ENCODE measurements around the gene LRRC57.
A peak's percentile ranks its signal among the peaks of the same experiment; 100 is the strongest.
"Not testable (repeated sequence)": the region's sequence is repeated elsewhere in the genome, so short reads cannot be mapped to it uniquely, and the experiment has no call there.

Gene LRRC57

GRCh38 chr15:42548249-42549031, at the start of gene LRRC57, which contains the start of gene HAUS2:
Gene LRRC57, minus strand, starts transcription at chr15:42548793. Its CDS starts 359 bp downstream, at chr15:42548434.
Gene HAUS2, plus strand, starts transcription at chr15:42548838. Its CDS starts 35 bp downstream, at chr15:42548873.
- peak; percentile 85 for DNase-seq

DNA sequence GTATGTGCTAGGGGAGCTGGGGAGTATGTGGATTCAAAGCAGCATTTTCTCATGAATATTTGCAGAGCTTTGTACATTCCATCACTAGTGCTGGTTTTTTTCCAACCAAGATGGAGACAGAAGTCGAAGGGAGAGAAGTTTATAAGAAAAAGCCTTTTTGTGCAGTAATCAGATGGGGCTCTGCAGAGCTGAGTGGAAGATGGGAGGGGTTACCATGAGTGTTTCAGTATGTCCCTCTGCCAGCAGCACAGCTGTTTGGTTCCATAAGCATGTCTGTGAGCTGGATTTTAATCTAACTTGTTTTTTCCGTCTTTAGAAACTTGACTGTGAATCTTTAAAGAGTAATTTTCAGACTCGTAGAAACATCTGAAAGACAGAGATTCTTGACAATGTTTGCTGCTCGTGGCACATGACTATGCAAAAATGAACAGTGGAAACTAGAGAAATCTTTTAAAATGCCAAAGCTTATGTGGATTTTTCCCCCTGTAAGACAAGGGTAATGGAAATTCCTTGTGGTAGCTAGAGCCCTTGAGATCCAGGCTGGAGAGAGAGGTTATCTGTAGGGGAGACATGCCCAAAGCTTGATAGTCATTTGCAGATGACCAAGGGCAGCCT, 47.1 kb upstream of the LRRC57 start:
- no peak for DNase-seq

- DNase-seq: peak; percentile 16
Observed at GRCh38 chr15:42594095-42594494, 45.5 kb upstream of the LRRC57 start.

DNA sequence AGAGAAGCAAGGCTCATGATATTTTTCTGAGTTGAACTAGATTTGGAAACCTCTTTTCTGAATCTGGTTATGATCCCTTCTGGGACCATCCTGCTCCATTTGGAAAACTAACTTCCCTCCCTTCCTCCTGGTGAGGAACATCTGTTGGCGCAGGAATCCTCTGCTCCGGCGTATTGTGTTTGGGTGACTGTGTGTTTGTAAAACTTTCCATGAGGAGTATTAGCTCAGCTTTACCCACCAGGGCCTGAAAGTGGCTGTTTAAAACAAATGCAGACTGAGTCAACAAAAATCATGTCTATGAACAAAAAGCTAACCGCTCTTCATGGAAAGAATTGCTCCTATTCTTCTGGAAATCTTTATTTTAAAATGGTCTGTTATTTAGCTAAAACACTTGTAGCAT, 44.5 kb upstream of the LRRC57 start:
- DNase-seq: peak; percentile 36

GRCh38 chr15:42592716-42593115, 44.1 kb upstream of the LRRC57 start:
- no peak for DNase-seq

DNA sequence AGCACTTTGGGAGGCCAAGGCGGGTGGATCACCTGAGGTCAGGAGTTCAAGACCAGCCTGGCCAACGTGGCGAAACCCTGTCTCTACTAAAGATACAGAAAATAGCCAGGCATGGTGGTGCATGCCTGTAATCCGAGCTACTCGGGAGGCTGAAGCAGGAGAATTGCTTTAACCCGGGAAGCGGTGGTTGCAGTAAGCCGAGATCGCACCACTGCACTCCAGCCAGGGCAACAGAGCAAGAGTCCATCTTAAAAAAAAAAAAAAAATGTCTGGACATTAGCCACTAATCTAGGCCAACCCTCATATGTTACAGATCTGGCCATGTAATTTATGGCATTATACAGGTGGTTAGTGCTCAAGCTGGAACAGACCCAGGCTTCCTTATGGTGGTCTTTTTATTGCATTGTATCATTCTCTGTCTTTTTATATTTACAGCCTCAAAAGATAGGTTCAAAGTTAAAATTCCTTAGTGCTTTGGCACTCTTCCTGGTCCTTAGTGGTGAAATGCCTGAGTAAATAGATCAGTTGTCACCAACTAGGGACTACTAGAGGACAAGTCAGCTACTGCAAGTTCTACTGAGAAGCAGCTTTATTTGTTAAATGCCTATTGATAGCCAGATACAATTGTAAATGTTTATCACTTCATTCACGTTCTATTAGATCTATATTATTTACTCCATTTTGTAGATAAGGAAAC, 42.8 kb upstream of the LRRC57 start:
- DNase-seq: peak; percentile 70

- no peak for DNase-seq
Observed at GRCh38 chr15:42590619-42591237, 42.1 kb upstream of the LRRC57 start.

DNA sequence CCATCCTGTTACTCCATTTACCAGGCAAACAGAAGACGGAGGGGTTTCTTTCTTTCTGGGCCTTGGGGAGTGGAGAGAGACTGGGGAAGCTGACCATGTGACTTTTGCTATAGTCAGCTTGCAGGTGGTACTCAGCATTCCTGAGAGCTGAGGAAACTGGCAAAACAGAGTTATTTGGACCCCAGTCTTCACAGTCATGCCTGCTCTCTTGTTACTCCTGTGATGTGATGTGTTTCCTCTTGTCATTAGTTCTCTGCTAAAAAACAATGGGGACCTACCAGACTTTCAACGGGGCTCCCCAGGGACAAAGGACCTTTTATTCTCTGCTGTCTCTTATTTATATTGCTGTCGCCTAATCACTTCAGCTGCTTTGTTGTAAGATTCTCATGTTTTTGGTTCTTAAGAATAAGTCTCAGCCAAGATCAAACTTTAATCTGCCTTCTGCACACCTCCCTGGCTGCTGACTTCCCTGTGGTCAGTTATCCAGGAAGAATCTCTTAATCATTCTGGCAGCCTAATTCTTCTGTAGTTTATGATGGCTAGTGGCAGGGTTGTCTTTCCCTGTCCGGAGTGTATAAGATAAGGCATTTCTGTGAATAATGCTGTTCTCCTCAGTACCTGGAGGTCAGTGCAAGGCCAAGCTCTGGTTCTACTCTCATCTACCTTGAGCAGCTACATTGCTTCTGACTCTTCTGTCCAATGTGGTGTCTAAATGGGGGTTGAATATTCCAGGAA, 35.6 kb upstream of the LRRC57 start:
- no peak for DNase-seq

DNA sequence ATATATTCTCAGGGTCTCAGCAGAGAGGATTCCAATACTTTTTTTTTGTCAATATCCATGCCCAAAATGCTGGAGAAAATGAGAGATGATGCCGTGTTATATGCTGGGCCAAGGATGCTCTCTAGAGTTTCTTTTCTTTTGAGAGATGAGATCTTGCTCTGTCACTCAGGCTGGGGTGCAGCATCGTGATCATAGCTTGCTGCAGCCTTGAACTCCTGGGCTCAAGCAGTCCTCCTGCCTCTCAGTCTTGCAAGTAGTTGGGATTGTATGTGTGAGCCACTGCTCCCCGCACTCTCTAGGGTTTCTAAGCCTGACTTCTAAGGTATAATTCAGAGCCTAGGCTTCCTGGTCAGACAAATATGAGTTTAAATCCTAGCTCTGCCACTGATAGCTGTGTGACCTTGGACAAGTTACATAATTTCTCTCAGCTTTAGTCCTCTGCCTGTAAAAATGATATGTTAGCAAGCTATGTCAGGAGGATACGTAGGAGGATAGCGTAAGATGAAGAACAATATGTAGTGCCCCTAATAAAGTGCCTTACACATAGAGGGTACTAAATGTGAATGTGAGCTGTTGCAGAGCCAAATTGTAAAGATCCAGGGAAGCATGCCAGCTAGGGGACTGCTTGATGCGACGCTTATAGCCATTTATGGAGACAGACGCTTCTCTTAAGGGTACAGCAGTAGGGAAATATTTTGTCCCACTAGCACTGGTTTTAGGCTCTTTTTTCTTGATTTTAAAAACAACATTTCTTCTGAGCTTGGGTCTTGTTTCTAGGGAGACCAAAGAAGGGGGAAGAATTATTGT, 34.2 kb upstream of the LRRC57 start:
- no peak for DNase-seq

GRCh38 chr15:42581272-42581730, 32.7 kb upstream of the LRRC57 start:
- peak; percentile 77 for DNase-seq

DNA sequence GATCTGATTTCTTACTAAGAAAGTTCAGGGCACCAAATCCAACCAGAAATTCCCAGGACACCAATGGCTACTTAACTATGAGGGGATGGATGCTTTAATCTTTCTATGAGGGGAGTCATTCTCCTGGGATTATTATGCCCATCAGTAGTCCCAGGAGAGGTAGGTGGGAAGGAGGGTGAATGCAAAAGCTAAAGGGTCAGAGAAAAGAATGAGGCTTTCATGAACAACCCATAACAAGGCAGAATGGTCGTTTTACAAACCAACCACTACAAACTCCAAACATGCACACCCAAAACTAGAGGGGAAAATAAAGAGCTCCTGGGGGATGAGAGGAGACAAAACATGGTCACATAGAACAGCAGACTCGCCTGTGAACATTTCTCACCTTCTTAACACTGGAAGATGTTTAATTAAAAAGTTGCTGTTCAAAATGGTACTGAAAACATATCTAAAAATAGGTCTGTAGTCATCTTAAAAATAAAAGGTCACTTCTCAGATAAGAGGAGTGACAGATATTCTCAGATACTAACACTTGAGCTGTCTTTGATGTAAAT, 30.5 kb upstream of the LRRC57 start:
- no peak for DNase-seq

DNA sequence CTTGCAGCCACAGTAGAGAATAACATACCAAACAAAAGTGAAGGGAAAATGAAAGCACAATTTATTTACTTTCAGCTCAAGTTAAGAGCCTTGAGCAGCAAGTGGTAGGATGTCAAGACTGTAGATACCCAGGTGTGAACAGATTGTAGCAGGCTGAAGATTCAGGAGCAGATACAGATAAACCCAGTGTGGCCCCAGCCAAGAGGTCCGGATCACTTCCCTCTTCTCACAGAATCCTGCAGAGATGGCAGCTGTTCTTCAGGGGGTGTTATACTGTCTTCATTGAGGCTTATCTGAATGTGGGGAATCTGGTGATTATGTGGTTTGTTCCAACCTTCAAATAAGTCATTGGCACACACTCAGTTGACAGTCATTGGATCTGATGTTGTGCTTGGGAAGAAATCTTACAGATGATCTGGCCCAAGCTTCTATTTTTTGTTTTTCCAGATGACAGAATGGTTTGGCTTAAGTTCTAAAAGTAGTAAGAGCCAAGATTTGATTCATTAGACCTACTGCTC, 29.0 kb upstream of the LRRC57 start:
- peak; percentile 79 for DNase-seq

- no peak for DNase-seq
Observed at GRCh38 chr15:42576776-42577175, 28.2 kb upstream of the LRRC57 start.

- DNase-seq: no peak
Observed at GRCh38 chr15:42576040-42576594, 27.5 kb upstream of the LRRC57 start.

DNA sequence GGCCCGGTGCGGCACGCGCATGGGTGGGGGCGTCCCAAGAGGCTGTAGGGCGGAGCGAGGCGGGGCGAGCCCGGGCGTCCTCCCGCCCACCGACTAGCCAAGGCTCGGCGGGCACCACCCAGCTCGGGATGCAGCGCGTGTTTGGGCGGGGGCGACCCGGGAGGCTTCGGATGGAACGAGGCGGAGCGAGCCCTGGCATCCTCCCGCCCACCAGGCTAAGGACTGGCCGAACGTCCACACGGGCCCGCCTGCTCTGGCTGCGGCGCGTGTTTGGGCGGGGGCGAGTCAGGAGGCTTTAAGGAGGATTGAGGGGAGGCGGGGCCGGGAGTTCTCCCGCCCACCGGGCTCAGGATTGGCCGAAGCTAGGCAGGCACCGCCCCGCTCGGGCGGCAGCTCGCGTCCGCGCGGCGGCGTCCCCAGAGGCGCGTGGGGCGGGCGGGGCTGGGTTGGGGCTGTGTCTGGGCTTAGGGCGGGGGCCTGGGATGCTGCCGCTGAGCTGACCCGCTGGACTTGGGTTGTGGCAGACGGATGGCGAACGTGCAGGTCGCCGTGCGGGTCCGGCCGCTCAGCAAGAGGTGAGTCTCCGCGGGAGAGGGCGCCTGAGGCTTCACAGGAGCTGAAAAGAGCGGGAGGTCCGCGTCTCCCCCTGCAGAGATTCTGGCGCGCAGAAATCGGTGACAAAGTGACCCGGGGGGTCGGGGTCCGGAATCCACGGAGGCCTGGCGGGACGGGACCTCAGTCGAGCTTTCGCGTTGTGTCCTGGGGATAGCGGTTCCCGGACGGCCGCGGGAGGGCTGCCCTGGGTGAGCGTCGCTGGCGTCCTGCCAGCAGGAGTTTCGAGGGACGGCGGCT, 26.8 kb upstream of the LRRC57 start, which contains the start of gene STARD9:
Gene STARD9, plus strand, starts transcription at position 419 of the 852 bp plus-strand sequence. Its CDS starts 110 bp downstream, at position 529.
- peak; percentile 99 for DNase-seq

GRCh38 chr15:42558739-42559138, 10.1 kb upstream of the LRRC57 start:
- no peak for DNase-seq

DNA sequence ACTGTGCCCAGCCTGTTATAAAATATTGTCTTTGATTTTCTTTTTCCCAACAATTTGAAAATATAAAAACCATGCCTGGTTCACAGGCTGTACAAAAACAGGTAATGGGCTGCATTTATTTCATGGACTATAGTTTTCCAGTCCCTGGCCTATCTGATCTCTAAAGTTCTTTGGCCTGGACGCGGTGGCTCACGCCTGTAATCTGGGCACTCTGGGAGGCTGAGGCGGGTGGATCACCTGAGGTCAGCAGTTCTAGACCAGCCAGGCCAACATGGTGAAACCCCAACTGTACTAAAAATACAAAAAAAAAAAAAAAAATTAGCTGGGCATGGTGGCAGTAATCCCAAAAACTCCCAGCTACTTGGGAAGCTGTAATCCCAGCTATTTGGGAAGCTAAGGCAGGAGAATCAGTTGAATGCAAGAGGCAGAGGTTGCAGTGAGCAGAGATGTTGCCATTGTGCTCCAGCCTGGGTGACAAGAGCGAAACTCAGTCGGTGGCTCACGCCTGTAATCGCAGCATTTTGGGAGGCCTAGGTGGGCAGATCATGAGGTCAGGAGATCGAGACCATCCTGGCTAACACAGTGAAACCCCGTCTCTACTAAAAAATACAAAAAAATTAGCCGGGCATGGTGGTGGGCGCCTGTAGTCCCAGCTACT, 8.1 kb upstream of the LRRC57 start:
- not testable (repeated sequence) for DNase-seq

- no peak for DNase-seq
Observed at GRCh38 chr15:42553554-42553953, 5.0 kb upstream of the LRRC57 start.

Measured in fibroblast of skin of right biceps (primary cell).